ENCODE results near the gene GORASP1.

- no peak for TF ChIP-seq NR1H2 (CRISPR knock-in tag; IDR thresholded peaks at IDR 0.05; ENCODE audit: borderline replicate concordance, low read depth)
- no peak for TF ChIP-seq TCF12 (IDR thresholded peaks at IDR 0.05)
- no peak for TF ChIP-seq TCF12 (CRISPR knock-in tag; IDR thresholded peaks at IDR 0.05)
- no peak for TF ChIP-seq KLF15 (CRISPR knock-in tag; IDR thresholded peaks at IDR 0.05; ENCODE audit: borderline replicate concordance)
These were observed 34.0 kb upstream of the GORASP1 start for GRCh38 chr3:39141171-39141995.
